Myocyte (in vitro differentiated cells): ENCODE measurements around the gene RASGRP4. TPM values are rescaled to one million over a fixed set of nuclear protein-coding genes. Genes with fewer than 3 reads are reported as not detected.
A peak's percentile ranks its signal among the peaks of the same experiment; 100 is the strongest.

ENCODE experiments used
- DNase-seq: peaks from one replicate; pipeline ENCODE4 v3.0.0-alpha.2; 2012; ENCODE audit warnings: low read depth
- total RNA-seq: library from RNA; depleted of rRNA; stranded (reverse); fragments of >200 nt; gene quantifications from 2 replicates; pipeline ENCODE4 v1.2.3, GENCODE V29; 2014

The RASGRP4 gene
- total RNA-seq, 1 donor from 2014 or later: 0.19 TPM

DNA sequence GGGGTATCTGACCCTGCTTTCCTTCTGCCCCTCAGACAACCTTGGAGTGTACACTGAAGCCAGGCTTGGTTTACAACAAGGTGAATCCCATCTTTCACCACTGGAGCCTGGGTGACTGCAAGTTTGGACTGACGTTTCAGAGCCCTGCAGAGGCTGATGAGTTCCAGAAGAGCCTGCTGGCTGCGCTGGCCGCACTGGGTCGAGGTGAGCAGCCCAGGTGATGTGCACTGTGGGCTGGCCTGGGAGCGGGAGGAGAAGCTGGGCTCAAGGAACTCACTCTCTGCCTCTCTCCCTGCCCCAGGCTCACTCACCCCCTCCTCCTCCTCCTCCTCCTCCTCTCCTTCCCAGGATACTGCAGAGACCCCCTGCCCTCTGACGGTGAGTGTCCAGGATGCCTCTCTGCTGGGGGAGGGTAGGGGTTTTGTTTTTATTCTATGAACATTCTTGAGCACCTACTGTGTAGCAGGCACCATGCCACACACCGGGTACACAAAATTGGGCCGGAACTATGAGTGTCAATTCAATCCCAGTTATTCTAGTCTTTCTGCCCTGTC lies 34.0 kb downstream of the RASGRP4 start:
- no peak for DNase-seq

DNA sequence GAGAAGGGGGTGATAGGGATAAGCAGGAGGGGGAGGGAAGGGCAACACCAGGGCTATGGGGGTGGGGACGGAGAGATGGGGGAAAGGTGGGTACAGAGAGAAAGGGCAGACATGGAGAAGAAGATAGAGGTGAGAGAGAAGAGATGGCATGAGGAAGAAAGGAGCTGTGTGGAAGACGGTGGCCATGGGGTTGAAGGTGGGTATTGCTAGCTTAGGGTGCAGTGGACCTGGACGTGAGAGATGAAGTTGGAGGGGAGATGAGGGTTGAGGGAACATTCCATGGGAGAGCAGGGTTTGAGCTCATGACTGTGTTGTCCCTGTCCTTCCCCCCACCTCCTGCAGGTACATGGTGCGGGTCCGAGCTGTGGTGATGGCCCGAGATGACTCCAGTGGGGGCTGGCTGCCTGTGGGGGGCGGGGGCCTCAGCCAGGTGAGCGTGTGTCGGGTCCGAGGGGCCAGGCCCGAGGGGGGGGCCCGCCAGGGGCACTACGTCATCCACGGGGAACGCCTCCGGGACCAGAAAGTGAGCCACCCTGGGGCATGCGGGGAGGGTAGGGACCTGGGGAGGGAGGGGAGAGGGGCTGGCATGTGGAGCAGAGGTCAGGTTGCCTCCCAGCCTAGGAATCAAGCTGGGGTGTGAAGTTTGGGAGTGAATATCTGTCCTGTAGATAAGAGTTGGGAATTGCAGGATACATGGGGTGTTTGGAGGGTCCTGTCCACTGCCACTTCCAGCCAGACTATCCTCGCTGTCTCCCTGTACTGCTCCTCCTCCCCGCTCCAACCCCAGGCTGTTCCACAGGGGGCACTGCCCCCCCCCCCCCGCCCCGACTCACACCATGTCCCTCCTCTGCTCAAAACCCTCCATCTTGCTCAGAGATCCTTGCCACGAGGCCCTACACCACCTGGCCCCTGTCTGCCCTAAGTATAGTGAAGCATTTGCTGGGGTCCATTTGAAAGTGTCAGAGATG lies 35.8 kb downstream of the RASGRP4 start:
- no peak for DNase-seq

DNA sequence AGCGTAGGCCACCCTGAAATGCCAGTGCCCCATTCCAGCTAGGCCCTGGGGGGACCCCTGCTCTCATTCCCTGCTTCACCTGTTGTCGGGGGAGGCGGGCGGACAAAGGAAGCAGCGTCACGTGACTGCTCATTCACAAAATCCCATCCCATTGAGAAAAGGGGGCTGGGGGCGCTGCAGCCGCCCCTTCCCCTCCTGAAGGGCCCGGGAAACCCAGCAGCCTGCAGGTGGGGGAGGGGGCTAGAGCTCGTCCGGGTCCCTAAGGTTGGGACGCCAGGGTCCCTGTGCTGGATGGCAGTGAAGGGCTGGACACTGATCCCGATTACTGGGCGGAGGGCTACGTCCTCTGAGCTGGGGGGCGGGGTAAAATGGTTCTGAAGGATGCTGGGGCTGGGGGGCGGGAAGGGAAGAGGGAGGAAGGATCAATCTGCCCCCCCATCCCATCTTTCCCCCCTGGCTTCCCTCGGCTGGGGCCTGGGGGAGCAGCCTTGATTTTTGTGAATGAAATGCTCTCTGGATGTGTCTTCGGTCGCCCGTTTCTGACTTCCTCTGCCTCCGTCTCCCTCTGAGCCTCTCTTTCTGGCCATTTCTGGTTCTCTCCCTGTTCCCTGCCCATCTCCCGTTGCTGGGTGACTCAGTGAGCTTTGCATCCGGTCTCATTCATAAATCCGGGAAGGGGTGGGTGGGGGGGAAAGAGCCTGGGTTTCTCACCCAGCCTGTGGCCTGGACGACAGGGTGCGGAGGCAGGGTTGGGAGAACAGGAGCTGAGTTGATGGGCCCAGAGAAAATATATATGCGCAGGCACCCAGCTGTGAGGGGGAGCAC lies 36.7 kb downstream of the RASGRP4 start:
- DNase-seq: peak; percentile 63

DNA sequence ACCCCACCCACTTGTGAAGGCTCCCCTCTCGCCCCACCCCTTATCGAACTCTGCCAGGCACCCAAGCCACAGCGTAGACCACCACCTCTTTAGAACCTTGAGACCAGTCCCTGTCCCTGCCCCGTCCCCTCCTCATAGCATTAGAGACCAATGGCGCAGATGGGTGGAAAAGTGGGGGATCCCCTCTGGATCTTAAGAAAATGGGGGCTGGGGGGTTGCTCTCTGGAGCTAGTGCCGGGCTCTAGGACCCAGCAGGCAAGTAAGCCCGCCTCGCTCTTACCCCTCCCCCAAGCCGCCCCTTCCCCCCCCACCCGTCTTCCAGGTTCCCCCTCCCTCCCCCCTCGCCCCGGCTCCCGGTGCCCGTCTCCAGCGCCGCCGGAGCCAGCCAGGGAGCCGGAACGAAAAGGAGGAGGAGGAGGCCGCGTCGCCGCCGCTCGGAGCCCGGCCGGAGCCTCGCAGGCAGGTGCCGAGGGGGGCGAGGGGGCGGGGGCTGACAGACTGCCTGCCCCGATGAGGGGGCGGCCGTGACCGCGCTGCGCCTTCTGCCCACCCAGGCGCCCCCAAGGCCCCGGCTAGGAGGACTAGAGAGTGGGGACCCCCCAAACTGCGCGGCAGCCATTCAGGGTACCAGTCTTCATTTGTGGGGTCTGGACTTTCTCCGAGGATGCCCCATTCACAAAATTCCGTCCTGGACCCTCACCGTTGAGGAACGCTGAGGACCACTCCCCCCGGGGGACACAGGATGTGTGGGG lies 37.5 kb downstream of the RASGRP4 start, which contains the start of gene SPRED3:
Gene SPRED3 (plus strand): TSS at position 349 of the 752 bp plus-strand sequence. CDS start 1,606 bp downstream, outside the sequence.
- DNase-seq: no peak

DNA sequence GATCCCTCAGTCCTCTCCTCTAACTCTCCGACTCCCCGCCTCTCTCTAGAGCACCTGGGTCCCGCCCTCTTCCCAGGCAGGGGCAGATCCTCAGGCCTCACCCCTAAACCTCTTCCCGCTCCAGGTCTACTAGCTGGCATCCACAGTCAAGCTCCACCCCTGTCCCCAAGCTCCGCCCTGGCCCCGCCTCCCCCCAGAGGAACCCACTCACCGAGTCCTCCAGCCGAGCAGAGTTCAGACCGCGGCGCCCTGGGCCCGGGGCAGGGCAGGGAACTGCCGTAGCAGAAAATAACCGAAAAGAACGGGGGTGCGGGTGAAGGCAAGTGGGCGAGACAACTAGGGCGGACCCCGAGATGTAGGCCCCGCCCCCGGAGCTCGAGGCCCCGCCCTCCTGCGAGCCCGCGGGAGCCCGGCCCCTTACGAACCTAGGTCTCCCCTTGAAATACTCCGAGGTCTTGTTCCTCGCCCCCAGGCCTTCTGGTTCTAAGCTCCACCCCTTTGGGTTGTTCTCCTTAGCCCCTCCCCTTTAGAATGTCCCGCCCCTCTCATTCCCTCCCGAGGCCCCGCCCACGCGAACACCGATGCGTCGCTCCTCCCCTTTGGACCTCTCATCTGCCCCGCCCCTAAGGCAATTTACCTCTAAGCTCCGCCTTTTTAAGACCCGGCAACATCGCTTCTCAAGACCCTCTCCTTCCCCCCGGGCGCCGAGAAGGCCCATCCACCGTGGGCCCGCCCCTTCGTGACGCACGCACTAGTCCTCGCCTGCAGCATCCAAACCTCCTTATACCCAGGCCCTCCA lies 38.3 kb downstream of the RASGRP4 start, which contains the start of gene GGN:
Gene GGN (minus strand): TSS at position 485 of the 799 bp plus-strand sequence. CDS start 773 bp downstream, outside the sequence.
- DNase-seq: peak; percentile 88

DNA sequence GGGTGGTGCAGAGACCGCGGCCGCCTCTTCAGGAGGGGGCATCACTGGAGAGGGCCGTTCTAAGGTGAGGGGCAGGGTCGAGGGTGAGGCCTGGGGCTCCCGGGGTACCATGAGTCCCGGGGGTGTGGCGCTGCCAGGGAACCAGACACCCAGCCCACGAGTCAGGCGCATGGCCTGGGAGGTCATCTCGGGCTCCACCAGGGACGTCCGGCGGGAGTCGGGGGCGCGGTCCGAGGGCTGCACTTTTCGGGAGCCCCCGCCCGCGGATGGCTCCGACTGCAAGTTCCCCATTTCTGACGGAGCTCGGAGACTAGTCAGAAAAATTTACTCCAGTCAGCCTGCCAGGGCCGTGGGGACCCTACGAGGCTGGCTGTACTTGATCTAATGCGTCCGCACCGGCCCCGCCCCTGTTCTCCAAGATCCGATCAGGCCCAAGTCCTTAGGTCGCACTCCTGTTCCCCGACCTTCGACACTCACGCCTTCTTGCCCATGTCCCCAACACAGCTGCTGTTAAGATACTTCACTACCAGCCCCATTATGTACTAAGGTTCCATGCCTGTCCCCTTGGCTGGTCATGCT lies 39.0 kb downstream of the RASGRP4 start:
- DNase-seq: no peak

DNA sequence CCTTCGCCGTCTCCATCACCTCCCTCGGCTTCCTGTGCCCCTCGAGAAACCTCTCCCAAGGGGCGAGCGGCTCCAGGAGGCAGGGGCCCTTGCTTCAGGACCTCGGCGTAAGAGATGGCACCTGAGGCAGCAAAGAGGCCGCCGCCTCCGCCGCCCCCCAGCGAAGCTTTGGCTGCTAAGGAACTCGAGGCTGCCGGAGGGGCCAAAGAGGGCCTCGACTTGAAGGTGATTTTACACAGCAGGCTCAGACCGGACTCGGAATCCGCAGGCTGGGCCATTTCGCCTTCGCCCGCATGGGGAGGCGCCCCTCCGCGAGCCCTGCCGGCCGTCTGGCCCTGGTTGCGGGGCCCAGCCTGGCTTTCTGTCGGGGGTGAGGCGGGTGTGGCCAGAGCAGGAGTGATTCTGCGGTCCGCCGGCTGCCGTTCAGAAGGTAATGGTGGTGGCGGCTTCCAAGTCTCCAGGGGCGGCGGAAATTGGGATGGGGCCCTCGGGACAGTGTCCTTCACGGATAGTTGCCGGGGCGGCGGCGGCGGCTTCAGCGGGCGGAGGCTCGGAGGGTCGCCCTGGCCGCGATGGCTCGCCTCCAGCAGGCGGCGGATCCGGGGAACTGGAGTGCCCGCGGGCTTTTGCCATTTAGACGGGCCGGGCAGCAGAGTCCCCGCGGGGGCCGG lies 39.6 kb downstream of the RASGRP4 start:
- DNase-seq: no peak

DNA sequence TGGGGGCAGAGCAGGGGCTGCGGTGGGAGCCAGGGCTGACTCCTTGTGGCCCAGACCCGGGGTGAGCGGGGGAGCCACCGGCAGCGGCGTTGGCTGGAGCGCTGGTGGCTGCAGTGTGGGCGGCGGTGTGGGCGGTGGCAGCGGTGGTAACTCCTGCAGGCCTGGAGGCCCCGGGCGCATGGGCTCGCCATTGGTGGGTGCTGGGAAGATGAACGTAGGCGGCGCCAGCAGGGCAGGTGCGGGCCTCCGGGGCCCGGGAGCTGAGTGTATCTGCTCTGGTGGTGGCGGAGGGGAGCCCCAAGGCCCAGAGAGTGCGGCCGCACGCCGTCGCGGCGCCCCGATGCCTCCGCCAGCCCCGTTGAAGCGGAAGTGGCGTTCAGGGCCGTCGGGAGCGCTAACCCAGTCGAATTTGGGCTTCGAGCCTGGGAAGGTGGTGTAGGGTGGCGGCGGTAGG lies 40.2 kb downstream of the RASGRP4 start:
- DNase-seq: no peak

DNA sequence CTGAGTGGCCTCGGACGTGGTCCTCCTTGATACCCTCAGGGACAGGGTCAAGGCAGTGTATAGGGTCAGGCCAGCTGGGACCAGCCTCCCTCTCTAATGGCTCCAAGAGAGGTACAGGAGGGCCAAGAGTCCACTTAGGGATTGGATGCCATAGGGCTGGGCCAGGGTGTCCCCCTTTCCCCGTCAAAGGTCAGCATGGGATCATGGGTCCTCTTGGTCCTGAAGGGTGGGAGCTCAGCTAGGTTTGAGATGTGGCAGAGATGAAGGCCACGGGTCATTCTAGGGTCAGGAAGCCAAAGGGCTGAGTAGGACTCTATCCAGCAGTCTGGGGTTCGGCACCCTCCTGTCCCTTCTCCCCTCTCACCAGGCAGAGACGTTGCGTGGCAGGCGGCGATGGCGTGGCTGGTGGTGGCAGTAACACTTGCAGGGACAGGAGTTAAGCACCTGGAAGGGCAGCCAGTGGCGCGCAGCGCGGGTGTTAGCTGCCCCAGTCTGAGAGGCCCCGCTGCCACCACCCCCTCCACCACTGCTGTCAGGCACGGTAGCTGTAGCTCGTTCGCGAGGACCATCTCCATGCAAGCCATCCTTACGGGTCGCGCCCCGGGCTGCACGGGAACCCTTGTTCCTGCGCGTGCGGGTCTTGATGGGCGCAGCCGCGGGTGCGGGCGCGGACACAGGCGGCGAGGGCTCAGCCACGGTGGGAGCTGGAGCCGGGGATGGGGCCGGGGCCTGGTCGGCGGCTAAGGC lies 40.8 kb downstream of the RASGRP4 start:
- DNase-seq: no peak

DNA sequence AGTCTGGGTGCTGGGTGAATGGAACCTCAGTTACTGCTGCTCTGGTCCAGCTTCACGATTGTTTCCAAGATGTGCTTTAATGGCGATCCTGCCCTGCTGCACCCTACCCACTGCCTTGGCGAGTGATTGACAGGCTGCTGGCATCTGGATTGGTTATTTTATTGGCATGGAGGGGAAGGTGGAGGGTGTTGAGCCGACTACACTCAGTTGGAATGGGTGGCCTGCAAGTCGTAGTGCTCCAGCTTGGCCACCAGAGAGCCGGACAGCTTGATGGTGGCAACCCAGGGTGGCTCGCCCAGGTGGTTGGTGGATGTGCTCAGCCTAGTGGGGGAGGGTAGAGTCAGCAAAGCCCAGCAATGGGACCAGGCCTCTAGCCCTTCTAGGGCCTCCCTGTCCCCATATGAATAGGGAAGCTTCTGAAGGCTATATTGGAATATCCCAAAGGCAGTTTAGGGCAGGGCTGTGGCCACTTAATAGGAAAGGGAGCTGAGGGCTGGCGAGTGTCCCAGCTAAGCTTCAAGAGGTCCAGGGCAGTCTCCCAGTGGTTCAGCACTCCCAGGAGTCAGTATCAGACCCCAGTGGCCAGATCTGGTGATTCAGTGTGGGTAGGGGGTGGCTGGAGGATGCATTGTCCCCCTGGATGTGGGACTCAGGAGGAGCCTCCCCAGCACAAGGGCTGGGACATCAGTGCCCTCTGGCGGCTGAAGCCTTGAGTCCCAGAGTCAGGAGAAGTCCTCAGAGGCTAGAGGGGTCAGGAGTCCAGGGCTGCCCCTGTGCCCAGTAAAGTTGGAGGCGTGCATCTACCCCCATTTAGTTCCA lies 41.6 kb downstream of the RASGRP4 start:
- DNase-seq: peak; percentile 20

DNA sequence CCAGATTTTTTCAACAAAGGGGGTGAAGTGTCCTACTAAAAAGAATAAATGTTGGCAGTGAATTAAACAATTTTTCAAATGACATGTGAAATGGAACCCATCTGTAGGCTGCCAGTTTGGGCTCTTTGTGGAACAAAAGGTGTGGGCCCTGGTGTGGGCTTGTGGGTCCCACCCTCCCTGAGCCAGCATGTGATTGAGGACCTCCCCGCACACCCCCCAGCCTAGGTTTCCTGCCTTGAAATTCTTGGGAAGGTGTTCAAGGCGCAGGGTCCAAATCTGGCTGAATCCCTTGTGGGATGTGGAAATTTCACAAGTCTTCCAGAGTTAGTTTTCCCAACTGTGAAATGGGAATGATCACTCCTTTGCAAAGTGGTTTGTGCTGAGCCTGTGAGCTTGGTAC lies 42.3 kb downstream of the RASGRP4 start:
- no peak for DNase-seq

DNA sequence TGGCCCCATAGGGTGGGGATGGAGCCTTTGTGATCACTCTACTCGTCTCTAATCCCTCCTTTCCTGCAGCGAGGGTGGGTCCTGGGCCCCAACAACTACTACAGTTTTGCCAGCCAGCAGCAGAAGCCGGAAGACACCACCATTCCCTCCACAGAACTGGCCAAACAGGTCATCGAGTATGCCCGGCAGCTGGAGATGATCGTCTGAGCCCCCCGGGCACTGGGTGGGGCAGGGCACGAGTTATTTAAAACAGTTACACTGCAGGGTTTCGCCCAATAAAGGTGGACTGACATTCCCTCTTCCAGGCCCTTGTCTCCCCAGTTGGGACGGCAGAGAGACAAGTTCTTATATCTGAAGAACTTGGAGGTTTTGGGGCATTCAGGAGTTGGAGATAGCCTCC lies 42.8 kb downstream of the RASGRP4 start:
- no peak for DNase-seq

DNA sequence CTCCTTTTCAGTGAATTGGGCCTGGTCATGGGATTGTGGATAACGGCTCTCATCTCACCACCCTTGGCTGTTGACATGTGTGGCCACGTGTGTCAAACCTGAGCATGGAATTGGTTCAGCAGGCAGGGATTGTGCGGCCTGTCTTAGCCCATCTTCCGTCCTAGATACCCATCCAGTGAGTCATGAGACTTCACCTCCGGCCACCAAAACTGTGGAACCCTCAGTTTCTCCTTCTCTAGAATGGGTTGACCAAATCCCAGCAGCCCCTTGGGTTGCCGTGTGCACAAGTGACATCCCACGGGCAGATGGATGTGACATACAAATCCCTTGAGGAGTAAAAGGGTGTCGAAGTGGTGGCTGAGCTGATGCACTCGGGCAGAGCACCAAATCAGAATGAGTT lies 44.9 kb downstream of the RASGRP4 start:
- no peak for DNase-seq

DNA sequence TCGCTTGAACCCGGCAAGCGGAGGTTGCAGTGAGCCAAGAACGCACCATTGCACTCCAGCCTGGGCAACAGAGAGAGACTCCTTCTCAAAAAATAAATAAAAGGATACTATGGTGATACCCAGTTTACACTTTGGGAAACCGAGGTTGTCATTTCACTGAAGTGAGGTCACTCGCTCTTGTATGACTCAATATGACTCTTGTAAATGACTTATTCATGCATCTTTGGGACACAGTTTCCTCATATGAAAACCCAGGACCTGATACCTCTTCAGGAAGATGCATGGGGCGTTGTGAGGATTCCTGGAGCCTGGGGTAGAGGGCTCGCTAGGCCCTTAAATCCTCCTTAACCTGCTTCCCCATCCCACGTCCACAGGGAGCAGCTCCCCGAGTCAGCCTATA lies 47.2 kb downstream of the RASGRP4 start:
- no peak for DNase-seq

DNA sequence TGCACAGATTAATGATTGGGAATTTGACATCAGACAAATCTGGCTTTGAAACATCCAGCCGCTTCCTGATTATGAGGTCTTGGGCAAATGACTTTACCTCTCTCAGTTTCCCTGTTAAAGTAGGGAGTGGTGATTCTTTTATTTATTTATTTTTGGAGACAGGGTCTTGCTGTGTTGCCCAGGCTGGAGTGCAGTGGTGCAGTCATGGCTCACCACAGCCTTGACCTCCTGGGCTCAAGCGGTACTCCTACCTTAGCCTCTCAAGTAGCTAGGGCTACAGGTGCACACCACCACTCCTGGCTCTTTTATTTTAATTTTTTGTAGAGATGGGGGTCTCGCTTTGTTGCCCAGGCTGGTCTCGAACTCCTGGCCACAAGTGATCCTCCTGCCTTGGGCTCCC lies 49.0 kb downstream of the RASGRP4 start:
- DNase-seq: no peak

DNA sequence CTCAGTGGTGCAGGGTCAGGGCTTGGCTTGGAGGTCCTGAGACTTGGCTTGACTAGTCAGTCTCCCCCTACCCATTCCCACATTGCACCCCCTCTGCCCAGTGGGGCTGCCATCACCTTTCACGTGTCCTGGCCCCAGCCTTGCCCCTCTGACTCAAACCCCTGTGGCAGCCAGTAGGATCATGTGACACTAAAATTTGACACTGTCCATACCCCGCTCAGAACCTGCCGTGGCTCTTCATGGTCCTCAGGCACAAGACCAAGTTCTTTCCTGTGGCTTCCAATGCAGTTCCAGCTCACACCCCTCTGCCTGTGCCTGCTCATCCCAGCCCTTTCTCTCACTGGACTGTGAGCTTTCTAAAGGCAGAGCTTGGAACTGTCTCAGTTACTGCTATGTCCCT lies 49.4 kb downstream of the RASGRP4 start:
- DNase-seq: peak; percentile 62

DNA sequence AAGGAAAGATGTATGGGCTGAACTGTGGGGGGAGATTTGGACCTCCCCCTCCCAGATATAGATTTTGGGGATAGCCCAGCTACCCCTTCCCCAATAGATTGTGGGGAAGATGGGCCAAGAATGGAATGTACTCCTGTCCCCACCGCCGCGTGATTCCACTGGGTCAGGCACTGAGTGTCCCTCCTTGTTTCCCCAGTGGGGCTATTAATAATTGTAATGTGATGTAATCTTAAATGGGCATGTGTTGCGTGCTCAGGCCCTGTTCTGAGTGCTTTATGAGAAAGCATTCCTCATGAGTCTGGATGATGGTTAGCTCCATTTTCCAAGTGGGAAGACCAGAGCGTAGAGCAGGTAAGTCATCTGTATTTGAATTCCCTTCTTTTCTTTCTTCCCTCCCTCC lies 50.3 kb downstream of the RASGRP4 start:
- peak; percentile 81 for DNase-seq
